NCI-H526 treated with DMSO at 0.1 percent for 48 hours (cell line): ENCODE data around the gene TLL2.

ENCODE experiments used
- DNase-seq: peaks from one replicate; lab custom pipeline; 2025; lab: John Stamatoyannopoulos, UW

The TLL2 gene

GRCh38 chr10:96421995-96422394 is 91.7 kb downstream of the TLL2 start:
- DNase-seq: no peak

GRCh38 chr10:96420228-96421009 is 93.3 kb downstream of the TLL2 start:
- no peak for DNase-seq

- no peak for DNase-seq
Observed at GRCh38 chr10:96419351-96419750, 94.4 kb downstream of the TLL2 start.

GRCh38 chr10:96418582-96418981 is 95.1 kb downstream of the TLL2 start:
- no peak for DNase-seq

GRCh38 chr10:96417441-96417840 is 96.3 kb downstream of the TLL2 start:
- DNase-seq: no peak

- DNase-seq: peak; percentile 33
Observed at GRCh38 chr10:96416643-96417042, 97.1 kb downstream of the TLL2 start.

GRCh38 chr10:96415891-96416554 is 97.7 kb downstream of the TLL2 start:
- no peak for DNase-seq

GRCh38 chr10:96415150-96415890 is 98.4 kb downstream of the TLL2 start:
- no peak for DNase-seq

GRCh38 chr10:96414303-96414702 is 99.4 kb downstream of the TLL2 start:
- no peak for DNase-seq

GRCh38 chr10:96413151-96413787 is 100.5 kb downstream of the TLL2 start:
- no peak for DNase-seq

GRCh38 chr10:96411716-96412320 is 101.9 kb downstream of the TLL2 start:
- no peak for DNase-seq

- DNase-seq: no peak
Observed at GRCh38 chr10:96410296-96410695, 103.4 kb downstream of the TLL2 start.

GRCh38 chr10:96408201-96408600 is 105.5 kb downstream of the TLL2 start:
- no peak for DNase-seq

- no peak for DNase-seq
Observed at GRCh38 chr10:96407560-96408069, 106.1 kb downstream of the TLL2 start.

- DNase-seq: no peak
Observed at GRCh38 chr10:96406091-96406490, 107.6 kb downstream of the TLL2 start.

- DNase-seq: no peak
Observed at GRCh38 chr10:96402417-96403305, 111.1 kb downstream of the TLL2 start.

GRCh38 chr10:96401036-96401435 is 112.7 kb downstream of the TLL2 start:
- DNase-seq: no peak

- no peak for DNase-seq
Observed at GRCh38 chr10:96400465-96400864, 113.3 kb downstream of the TLL2 start.

GRCh38 chr10:96397902-96398301 is 115.8 kb downstream of the TLL2 start:
- no peak for DNase-seq
